A549 (cell line): ENCODE results near the gene MTHFSD.

ENCODE experiments used
- BHLHE40 ChIP-seq: IDR thresholded peaks from 2 replicates; pipeline ENCODE4 v1.6.1; 2012; ENCODE audit warnings: low read depth, low read length, inconsistent platforms
- CTCF ChIP-seq: fragments of >200 bp; sonication (Bioruptor Twin); formaldehyde crosslinking; IDR thresholded peaks from 3 replicates; pipeline ENCODE4 v1.5.1; 2016
- E2F6 ChIP-seq: IDR thresholded peaks from 2 replicates; pipeline ENCODE4 v1.6.1; 2012; ENCODE audit warnings: low read depth, borderline replicate concordance
- EP300 ChIP-seq, 2 experiments: fragments of >200 bp; sonication (Bioruptor Twin); formaldehyde crosslinking; IDR thresholded peaks; 2 replicates in 1 of 2; 3 replicates in 1 of 2; pipeline ENCODE4 v1.6.1; 2016 to 2017
- HDAC2 ChIP-seq: fragments of 200-600 bp; sonication (generic); IDR thresholded peaks from 2 replicates; pipeline ENCODE4 v1.6.1; 2016
- NFE2L2 ChIP-seq: fragments of 150-350 bp; conservative IDR thresholded peaks from 2 replicates; pipeline ENCODE4 v1.6.1; 2014; ENCODE audit warnings: low read length
- PHF8 ChIP-seq: fragments of 200-600 bp; sonication (generic); IDR thresholded peaks from 2 replicates; pipeline ENCODE4 v1.6.1; 2016; ENCODE audit warnings: low read depth, mild to moderate bottlenecking, antibody characterized with exemption, moderate library complexity, borderline replicate concordance
- POLR2AphosphoS2 ChIP-seq: conservative IDR thresholded peaks from 2 replicates; pipeline ENCODE4 v1.6.1; 2012; ENCODE audit warnings: low read length, improper control_type of control experiment, inconsistent platforms
- REST ChIP-seq: fragments of 200-600 bp; sonication (generic); IDR thresholded peaks from 2 replicates; pipeline ENCODE4 v1.6.1; 2016; ENCODE audit warnings: antibody characterized with exemption, mild to moderate bottlenecking, moderate library complexity
- RFX5 ChIP-seq: fragments of 450-650 bp; IDR thresholded peaks from 2 replicates; pipeline ENCODE4 v1.7.1; 2014; ENCODE audit warnings: antibody characterized with exemption, mild to moderate bottlenecking, moderate library complexity
- SREBF2 ChIP-seq: fragments of 450-650 bp; IDR thresholded peaks from 2 replicates; pipeline ENCODE4 v1.6.1; 2014; ENCODE audit warnings: mild to moderate bottlenecking, moderate library complexity

GRCh38 chr16:86576591-86577313 is 21.7 kb upstream of the MTHFSD start:
- TF ChIP-seq EP300 (IDR thresholded peaks at IDR 0.05) (no peak), SREBF2 (no peak), CTCF (no peak), E2F6 (no peak), PHF8 (no peak), HDAC2 (no peak), BHLHE40 (no peak), POLR2AphosphoS2 (no peak), RFX5 (no peak), REST (no peak), NFE2L2 (no peak)
